Aorta (tissue), 5 donors: ENCODE results near the gene GRPR. TPM values are rescaled to one million over a fixed set of nuclear protein-coding genes. Genes with fewer than 3 reads are reported as not detected.

ENCODE experiments used
- ATAC-seq: fragments of 200-7000 bp; cut with Tn5 transposase; one replicate; pipeline ENCODE4 v1.9.1; 2022; ENCODE audit warnings: moderate library complexity; ENCODE audit not compliant: low FRiP score
- DNase-seq, 2 donors: peaks; one replicate each; pipeline ENCODE4 v3.0.0-alpha.2; 2020
- H3K27ac ChIP-seq, 2 donors: one replicate each; pipeline ENCODE4 v1.5.1; 2013; ENCODE audit warnings: low read length in 2 of 2, mild to moderate bottlenecking in 2 of 2, moderate library complexity in 2 of 2, control low read depth in 1 of 2, inconsistent platforms in 1 of 2, low read depth in 1 of 2
- H3K27me3 ChIP-seq, 2 donors: one replicate each; pipeline ENCODE4 v1.6.1; 2013; ENCODE audit warnings: control low read depth in 1 of 2, low read length in 1 of 2, mild to moderate bottlenecking in 1 of 2, moderate library complexity in 1 of 2; ENCODE audit not compliant: insufficient read depth in 2 of 2, control insufficient read depth in 1 of 2
- H3K36me3 ChIP-seq, 2 donors: one replicate each; pipeline ENCODE4 v1.6.1; 2013; ENCODE audit warnings: control low read depth in 1 of 2, low read length in 1 of 2, mild to moderate bottlenecking in 1 of 2; ENCODE audit not compliant: insufficient read depth in 2 of 2, control insufficient read depth in 1 of 2
- H3K4me1 ChIP-seq, 2 donors: one replicate each; pipeline ENCODE4 v1.6.1; 2013; ENCODE audit warnings: low read length in 2 of 2, control low read depth in 1 of 2, mild to moderate bottlenecking in 1 of 2, moderate library complexity in 1 of 2; ENCODE audit not compliant: insufficient read depth in 2 of 2, control insufficient read depth in 1 of 2
- H3K4me3 ChIP-seq, 2 donors: one replicate each; pipeline ENCODE4 v1.5.1; 2013; ENCODE audit warnings: low read length in 2 of 2, control low read depth in 1 of 2, mild to moderate bottlenecking in 1 of 2
- H3K9me3 ChIP-seq: one replicate; pipeline ENCODE4 v1.6.1; 2013; ENCODE audit warnings: mild to moderate bottlenecking, low read length; ENCODE audit not compliant: control insufficient read depth
- WGBS, 2 donors: extraction: QIAGEN DNeasy Blood & Tissue Kit; methylation state at CpG; one replicate each; pipeline ENCODE4 v1.1.7; 2013; 5-methylcytosine and 5-hydroxymethylcytosine counted together
- intact Hi-C, 2 donors: fragments of 100-400 bp; cut with DNase I; formaldehyde crosslinking; loops; one replicate each; pipeline versions ENCODE4 v1.14.2 to v1.15.0; 2022
- long read RNA-seq, 2 donors: library from polyadenylated mRNA; unstranded; transcript quantifications; one replicate each; pipeline ENCODE4 v2.0.0, GENCODE V29; 2020 to 2021
- polyA plus RNA-seq, 2 donors: library from polyadenylated mRNA; stranded (reverse); fragments of 200-250 nt; gene quantifications; one replicate each; pipeline ENCODE4 v1.2.3, GENCODE V29; 2013
- total RNA-seq, 2 donors: library from RNA; stranded (reverse); fragmentation: NEBNext Ultra II Directional; extraction: Animal tissue kit (Norgen Biotek cat#: 25700); gene quantifications; one replicate each; pipeline ENCODE4 v1.2.1, GENCODE V29; 2021
- donor health status: healthy with polysubstance abuse.
- donor health status: Bipolar disorder and iron deficiency.
- donor health status: DM: no; HTN: no; CAD: no.
- donor health status: DM: no; HTN: no; CAD: no.
- donor health status: DM: yes; HTN: yes; CAD: no.

The GRPR gene
- total RNA-seq: under 1 TPM; 0.36 to 0.45 TPM
- not detected for polyA plus RNA-seq
- long read RNA-seq, donor 1: 0 reads
- long read RNA-seq, donor 2: 0 reads

DNA sequence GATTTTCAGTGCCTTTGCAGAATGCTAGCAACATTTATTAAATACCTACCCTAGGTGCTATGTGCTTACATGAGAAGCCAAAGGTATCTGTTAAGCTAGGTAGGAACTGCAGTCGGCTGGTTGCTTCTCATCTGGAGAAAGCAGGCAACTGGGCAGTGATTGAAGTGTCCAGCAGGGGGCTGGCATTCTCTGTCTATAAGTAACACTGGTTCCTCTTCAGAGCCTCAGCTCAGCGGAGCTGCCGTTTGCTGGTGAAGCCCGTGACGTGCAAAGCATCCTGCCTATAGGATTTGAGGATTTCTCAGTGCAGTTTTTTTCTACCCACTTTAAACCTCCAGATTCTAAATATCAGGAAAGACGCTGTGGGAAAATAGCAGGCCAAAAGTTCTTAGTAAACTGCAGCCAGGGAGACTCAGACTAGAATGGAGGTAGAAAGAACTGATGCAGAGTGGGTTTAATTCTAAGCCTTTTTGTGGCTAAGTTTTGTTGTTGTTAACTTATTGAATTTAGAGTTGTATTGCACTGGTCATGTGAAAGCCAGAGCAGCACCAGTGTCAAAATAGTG is at the start of gene GRPR:
Gene GRPR (plus strand): TSS at position 344 of the 565 bp plus-strand sequence. CDS start 389 bp downstream, outside the sequence.
- H3K27ac ChIP-seq: no peak within 1 kb of the TSS
- DNase-seq (peak; percentile 83 to 88), ATAC-seq (peak; percentile 84)
- no peaks in the 10 kb centered on the region for H3K36me3 ChIP-seq
- intact Hi-C loops: no loop called here
- H3K4me3 ChIP-seq: no peak within 1 kb of the TSS
- no peaks in the 10 kb centered on the region for H3K9me3 ChIP-seq
- no peaks in the 10 kb centered on the region for H3K4me1 ChIP-seq
- WGBS, 2 donors: 0% methylated on average over 6 of the region's 6 CpGs
- H3K27me3 ChIP-seq: no peaks in the 10 kb centered on the region

GRCh38 chrX:16075087-16075486 is 48.3 kb upstream of the GRPR start:
- 48 to 60% methylated on average over 1 of the region's 1 CpG for WGBS, 2 donors
- no peak for DNase-seq
- intact Hi-C loops: no loop called here
- Histone ChIP-seq H3K4me3 (no peak overlapping the region), H3K27me3 (no peaks in the 10 kb centered on the region), H3K4me1 (no peaks in the 10 kb centered on the region), H3K9me3 (no peaks in the 10 kb centered on the region), H3K36me3 (no peaks in the 10 kb centered on the region), H3K27ac (no peak overlapping the region)
- ATAC-seq: no peak

DNA sequence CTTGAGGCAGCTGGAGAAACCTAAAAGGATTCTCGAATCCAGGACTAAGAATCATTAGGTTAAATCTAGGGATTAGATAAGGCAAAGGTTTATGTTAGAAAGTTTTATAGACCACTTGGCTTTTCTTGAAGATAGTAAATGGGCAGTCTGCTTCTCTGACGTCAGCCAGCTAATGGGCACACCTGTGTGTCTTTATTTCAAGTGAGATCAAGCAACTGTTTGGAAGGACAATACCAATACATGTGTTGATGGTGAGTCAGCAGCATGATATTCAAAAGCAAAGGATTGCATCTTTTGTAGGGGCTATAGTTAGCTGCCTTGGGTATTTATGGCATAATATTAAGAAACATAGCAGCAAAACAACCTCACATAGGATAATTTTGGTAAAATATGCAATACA is 46.5 kb upstream of the GRPR start:
- DNase-seq: no peak
- Histone ChIP-seq H3K4me1 (no peaks in the 10 kb centered on the region), H3K4me3 (no peak overlapping the region), H3K27ac (no peak overlapping the region), H3K27me3 (no peaks in the 10 kb centered on the region), H3K9me3 (no peaks in the 10 kb centered on the region), H3K36me3 (no peaks in the 10 kb centered on the region)
- intact Hi-C loops: no loop called here
- ATAC-seq: no peak
- WGBS, 2 donors: 59 to 69% methylated on average over 2 of the region's 2 CpGs

- no peak overlapping the region for H3K27ac ChIP-seq
- no peaks in the 10 kb centered on the region for H3K27me3 ChIP-seq
- H3K9me3 ChIP-seq: no peaks in the 10 kb centered on the region
- intact Hi-C loops: no loop called here
- WGBS, 2 donors: 64 to 78% methylated on average over 2 of the region's 2 CpGs
- ATAC-seq (no peak), DNase-seq (no peak)
- H3K4me1 ChIP-seq: no peaks in the 10 kb centered on the region
- H3K4me3 ChIP-seq: no peak overlapping the region
- no peaks in the 10 kb centered on the region for H3K36me3 ChIP-seq
These were observed 45.6 kb upstream of the GRPR start for GRCh38 chrX:16077811-16078210.

DNA sequence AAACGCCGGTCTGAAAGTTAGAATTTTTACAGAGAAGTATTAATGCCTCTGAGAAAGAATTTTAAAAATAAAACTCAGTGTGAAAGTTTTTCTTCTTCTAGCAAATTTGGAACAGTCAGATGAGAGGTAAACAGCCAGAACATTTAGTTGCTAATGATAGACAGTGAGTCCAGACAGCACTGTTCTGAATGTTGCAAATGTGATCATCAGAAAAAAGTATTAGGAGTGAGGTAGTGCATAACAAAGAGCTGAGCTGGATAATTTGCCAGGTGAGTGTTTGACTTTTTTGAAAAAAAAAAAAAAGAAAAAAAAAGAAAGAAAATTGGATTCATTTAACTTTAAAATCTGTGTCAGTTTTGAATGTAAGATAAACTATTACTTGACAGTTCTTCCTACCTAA is 42.0 kb upstream of the GRPR start:
- H3K36me3 ChIP-seq: no peaks in the 10 kb centered on the region
- H3K4me3 ChIP-seq: no peak overlapping the region
- H3K9me3 ChIP-seq: no peaks in the 10 kb centered on the region
- intact Hi-C loops: no loop called here
- H3K27ac ChIP-seq: no peak overlapping the region
- H3K27me3 ChIP-seq: no peaks in the 10 kb centered on the region
- DNase-seq: no peak
- no peaks in the 10 kb centered on the region for H3K4me1 ChIP-seq
- WGBS, 2 donors: 61 to 76% methylated on average over 2 of the region's 2 CpGs
- ATAC-seq: no peak

- Histone ChIP-seq H3K9me3 (no peaks in the 10 kb centered on the region), H3K27ac (no peak overlapping the region), H3K4me3 (no peak overlapping the region), H3K36me3 (no peaks in the 10 kb centered on the region), H3K4me1 (no peaks in the 10 kb centered on the region), H3K27me3 (no peaks in the 10 kb centered on the region)
- DNase-seq (no peak), ATAC-seq (no peak)
- WGBS, 2 donors: 42 to 54% methylated on average over 10 of the region's 10 CpGs
- intact Hi-C loops: no loop called here
These were observed 40.8 kb upstream of the GRPR start for GRCh38 chrX:16082470-16083085.

GRCh38 chrX:16087076-16087475 is 36.3 kb upstream of the GRPR start:
- intact Hi-C loops: no loop called here
- no peak overlapping the region for H3K4me3 ChIP-seq
- ATAC-seq: no peak
- no peak overlapping the region for H3K27ac ChIP-seq
- no peaks in the 10 kb centered on the region for H3K36me3 ChIP-seq
- no peaks in the 10 kb centered on the region for H3K9me3 ChIP-seq
- no peaks in the 10 kb centered on the region for H3K27me3 ChIP-seq
- WGBS, 2 donors: 31 to 44% methylated on average over 3 of the region's 3 CpGs
- no peaks in the 10 kb centered on the region for H3K4me1 ChIP-seq
- DNase-seq: no peak

DNA sequence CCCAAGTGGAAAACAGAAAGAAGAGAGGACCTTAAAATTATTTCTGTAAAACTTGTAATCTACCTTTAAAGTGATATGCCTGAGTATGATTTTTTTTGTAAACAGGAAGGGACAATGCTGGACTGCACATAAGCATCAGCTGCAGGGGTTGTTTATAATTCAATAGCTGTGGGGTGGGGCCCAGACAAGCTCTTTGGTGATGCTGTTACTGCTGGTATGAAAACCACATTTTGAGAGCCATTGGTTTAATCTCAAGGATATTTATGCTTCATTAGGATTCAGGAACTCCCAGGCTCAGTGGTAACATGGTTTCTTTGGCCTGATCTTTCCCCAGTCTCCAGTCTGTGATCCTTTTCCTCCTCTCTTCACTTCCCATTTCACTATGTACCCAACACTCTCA is 34.3 kb upstream of the GRPR start:
- H3K27ac ChIP-seq: no peak overlapping the region
- H3K4me1 ChIP-seq: no peaks in the 10 kb centered on the region
- no peak overlapping the region for H3K4me3 ChIP-seq
- ATAC-seq (no peak), DNase-seq (no peak)
- intact Hi-C loops: no loop called here
- H3K27me3 ChIP-seq: no peaks in the 10 kb centered on the region
- H3K9me3 ChIP-seq: no peaks in the 10 kb centered on the region
- H3K36me3 ChIP-seq: no peaks in the 10 kb centered on the region

DNA sequence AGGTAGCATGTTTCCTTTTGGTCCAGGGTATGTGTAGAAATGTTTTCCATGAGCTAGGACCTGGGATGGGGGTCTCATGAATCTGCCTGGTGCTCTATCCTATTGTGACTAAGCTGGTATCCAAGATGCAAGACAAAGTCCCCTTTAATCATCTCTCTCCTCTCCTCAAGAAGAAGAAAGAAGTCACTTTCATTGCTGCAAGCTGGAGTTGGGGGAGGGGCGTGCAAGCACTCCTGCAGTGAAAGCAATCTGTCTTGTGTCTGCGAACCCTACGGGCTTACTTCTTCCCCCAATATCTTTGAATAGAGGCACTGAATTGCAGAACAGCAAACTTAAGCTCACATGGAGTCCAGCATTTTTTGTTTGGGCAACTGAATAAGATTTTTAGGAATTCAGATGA is 27.2 kb upstream of the GRPR start:
- Histone ChIP-seq H3K4me1 (no peaks in the 10 kb centered on the region), H3K9me3 (no peaks in the 10 kb centered on the region), H3K36me3 (no peaks in the 10 kb centered on the region), H3K27me3 (no peaks in the 10 kb centered on the region), H3K4me3 (no peak overlapping the region), H3K27ac (no peak overlapping the region)
- WGBS, 2 donors: 20 to 37% methylated on average over 3 of the region's 3 CpGs
- ATAC-seq (no peak), DNase-seq (no peak)
- intact Hi-C loops: no loop called here
